ENCODE measurements around the gene SFRP4.

DNA sequence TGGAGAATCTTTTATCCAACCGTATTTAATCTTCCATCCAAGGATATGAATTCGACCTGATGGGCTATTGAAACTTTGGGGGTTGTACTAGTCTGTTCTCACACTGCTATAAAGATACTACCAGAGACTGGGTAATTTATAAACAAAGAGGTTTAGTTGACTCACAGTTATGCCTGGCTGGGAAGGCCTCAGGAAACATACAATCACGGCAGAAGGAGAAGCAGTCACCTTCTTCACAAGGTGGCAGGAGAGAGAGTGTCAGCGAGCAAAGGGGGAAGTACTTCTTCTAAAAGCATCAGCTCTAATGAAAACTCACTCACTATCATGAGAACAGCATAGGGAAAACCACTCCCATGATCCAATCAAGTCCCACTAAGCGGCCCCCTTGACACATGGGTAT lies 47.6 kb upstream of the SFRP4 start:
- TF ChIP-seq FOS (IDR thresholded peaks at IDR 0.05; ENCODE audit: low read depth, low read length) (no peak), MAZ (IDR thresholded peaks at IDR 0.05; ENCODE audit: borderline replicate concordance, low read depth, low read length) (no peak), SMC3 (IDR thresholded peaks at IDR 0.05; ENCODE audit: low read depth, low read length) (no peak), BHLHE40 (IDR thresholded peaks at IDR 0.05; ENCODE audit: low read depth, low read length) (no peak), POLR2A (IDR thresholded peaks at IDR 0.05; ENCODE audit: low read depth, low read length) (no peak), MAFK (IDR thresholded peaks at IDR 0.05; ENCODE audit: low read depth, low read length) (no peak)
- TF ChIP-seq, protein P1, sequence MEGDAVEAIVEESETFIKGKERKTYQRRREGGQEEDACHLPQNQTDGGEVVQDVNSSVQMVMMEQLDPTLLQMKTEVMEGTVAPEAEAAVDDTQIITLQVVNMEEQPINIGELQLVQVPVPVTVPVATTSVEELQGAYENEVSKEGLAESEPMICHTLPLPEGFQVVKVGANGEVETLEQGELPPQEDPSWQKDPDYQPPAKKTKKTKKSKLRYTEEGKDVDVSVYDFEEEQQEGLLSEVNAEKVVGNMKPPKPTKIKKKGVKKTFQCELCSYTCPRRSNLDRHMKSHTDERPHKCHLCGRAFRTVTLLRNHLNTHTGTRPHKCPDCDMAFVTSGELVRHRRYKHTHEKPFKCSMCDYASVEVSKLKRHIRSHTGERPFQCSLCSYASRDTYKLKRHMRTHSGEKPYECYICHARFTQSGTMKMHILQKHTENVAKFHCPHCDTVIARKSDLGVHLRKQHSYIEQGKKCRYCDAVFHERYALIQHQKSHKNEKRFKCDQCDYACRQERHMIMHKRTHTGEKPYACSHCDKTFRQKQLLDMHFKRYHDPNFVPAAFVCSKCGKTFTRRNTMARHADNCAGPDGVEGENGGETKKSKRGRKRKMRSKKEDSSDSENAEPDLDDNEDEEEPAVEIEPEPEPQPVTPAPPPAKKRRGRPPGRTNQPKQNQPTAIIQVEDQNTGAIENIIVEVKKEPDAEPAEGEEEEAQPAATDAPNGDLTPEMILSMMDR (conservative IDR thresholded peaks at IDR 0.05; ENCODE audit: low read depth, low read length): no peak

Measured in IMR-90 (cell line).